NT2/D1 (cell line): ENCODE data around the gene TRIM42.

Experiments
- SUZ12 ChIP-seq: IDR thresholded peaks from 2 replicates; pipeline ENCODE4 v1.6.1; 2011; ENCODE audit not compliant: insufficient read length, insufficient read depth; ENCODE audit errors: extremely low read depth
- YY1 ChIP-seq: IDR thresholded peaks from 2 replicates; pipeline ENCODE4 v1.6.1; 2011; ENCODE audit not compliant: insufficient read length, insufficient read depth
- ZNF274 ChIP-seq: IDR thresholded peaks from 2 replicates; pipeline ENCODE4 v1.6.1; 2011; ENCODE audit warnings: mild to moderate bottlenecking, low read depth, low read length

DNA sequence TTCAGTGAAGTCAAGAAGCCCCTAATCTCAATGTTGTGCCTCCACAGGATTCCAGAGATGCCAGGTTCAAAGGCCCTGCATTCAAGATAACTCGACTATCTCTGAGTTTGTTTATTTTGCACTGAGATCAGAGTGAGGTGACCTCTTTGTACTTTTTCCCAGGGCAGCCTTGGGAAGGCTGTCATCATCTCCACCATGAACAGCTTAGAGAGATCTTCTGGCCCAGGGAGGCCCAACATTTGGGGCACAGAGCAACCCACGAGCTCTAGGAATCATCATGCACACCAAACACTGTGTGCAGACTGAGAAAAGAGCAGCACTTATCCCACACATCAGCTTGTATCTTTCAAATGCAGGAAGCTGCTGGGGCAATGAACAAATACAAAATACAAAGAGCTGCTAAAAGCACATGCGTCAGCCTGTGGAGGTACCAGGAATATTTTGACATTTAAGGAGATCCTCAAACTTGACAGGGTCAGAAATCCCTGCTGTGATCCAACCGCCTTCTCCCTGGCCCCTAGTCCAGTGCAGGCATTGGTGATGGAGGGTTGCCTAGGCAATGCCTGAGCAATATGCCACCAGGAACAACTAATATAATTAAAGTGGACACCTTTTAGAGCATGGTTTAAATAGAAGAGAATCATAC is 33.6 kb downstream of the TRIM42 start:
- TF ChIP-seq ZNF274, result no peak
- TF ChIP-seq YY1, result no peak
- no peak for TF ChIP-seq SUZ12
